ENCODE measurements around the gene BCL2L1.

- TF ChIP-seq POLR2A (IDR thresholded peaks at IDR 0.05; ENCODE audit: borderline replicate concordance, extremely low read depth, insufficient read depth, insufficient read length) (no peak), EZH2phosphoT487 (IDR thresholded peaks at IDR 0.05; ENCODE audit: borderline replicate concordance) (no peak), RAD21 (IDR thresholded peaks at IDR 0.05; ENCODE audit: low read depth) (no peak), YY1 (IDR thresholded peaks at IDR 0.05; ENCODE audit: extremely low read depth, insufficient replicate concordance, low read depth, low read length) (no peak), CEBPB (IDR thresholded peaks at IDR 0.05; ENCODE audit: low read depth) (no peak), JUND (IDR thresholded peaks at IDR 0.05) (no peak), EZH2 (IDR thresholded peaks at IDR 0.05) (no peak), SIN3A (IDR thresholded peaks at IDR 0.05; ENCODE audit: low read depth) (no peak), FOSL1 (IDR thresholded peaks at IDR 0.05; ENCODE audit: low read depth) (no peak)
- TF ChIP-seq, protein P1, sequence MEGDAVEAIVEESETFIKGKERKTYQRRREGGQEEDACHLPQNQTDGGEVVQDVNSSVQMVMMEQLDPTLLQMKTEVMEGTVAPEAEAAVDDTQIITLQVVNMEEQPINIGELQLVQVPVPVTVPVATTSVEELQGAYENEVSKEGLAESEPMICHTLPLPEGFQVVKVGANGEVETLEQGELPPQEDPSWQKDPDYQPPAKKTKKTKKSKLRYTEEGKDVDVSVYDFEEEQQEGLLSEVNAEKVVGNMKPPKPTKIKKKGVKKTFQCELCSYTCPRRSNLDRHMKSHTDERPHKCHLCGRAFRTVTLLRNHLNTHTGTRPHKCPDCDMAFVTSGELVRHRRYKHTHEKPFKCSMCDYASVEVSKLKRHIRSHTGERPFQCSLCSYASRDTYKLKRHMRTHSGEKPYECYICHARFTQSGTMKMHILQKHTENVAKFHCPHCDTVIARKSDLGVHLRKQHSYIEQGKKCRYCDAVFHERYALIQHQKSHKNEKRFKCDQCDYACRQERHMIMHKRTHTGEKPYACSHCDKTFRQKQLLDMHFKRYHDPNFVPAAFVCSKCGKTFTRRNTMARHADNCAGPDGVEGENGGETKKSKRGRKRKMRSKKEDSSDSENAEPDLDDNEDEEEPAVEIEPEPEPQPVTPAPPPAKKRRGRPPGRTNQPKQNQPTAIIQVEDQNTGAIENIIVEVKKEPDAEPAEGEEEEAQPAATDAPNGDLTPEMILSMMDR (IDR thresholded peaks at IDR 0.05 in 2 of 3, conservative IDR thresholded peaks at IDR 0.05 in 1 of 3; ENCODE audit: borderline replicate concordance in 1 of 3, insufficient read depth in 1 of 3, low read depth in 2 of 3, low read length in 2 of 3), result no peak
- TF ChIP-seq, protein P2, sequence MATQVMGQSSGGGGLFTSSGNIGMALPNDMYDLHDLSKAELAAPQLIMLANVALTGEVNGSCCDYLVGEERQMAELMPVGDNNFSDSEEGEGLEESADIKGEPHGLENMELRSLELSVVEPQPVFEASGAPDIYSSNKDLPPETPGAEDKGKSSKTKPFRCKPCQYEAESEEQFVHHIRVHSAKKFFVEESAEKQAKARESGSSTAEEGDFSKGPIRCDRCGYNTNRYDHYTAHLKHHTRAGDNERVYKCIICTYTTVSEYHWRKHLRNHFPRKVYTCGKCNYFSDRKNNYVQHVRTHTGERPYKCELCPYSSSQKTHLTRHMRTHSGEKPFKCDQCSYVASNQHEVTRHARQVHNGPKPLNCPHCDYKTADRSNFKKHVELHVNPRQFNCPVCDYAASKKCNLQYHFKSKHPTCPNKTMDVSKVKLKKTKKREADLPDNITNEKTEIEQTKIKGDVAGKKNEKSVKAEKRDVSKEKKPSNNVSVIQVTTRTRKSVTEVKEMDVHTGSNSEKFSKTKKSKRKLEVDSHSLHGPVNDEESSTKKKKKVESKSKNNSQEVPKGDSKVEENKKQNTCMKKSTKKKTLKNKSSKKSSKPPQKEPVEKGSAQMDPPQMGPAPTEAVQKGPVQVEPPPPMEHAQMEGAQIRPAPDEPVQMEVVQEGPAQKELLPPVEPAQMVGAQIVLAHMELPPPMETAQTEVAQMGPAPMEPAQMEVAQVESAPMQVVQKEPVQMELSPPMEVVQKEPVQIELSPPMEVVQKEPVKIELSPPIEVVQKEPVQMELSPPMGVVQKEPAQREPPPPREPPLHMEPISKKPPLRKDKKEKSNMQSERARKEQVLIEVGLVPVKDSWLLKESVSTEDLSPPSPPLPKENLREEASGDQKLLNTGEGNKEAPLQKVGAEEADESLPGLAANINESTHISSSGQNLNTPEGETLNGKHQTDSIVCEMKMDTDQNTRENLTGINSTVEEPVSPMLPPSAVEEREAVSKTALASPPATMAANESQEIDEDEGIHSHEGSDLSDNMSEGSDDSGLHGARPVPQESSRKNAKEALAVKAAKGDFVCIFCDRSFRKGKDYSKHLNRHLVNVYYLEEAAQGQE (IDR thresholded peaks at IDR 0.05; ENCODE audit: low read depth), result no peak
Measured at GRCh38 chr20:31620246-31620645, 102.4 kb downstream of the BCL2L1 start.

Data from HCT116 (cell line).